HG02798 (cell line): ENCODE results near the gene F2RL3.
A peak's percentile ranks its signal among the peaks of the same experiment; 100 is the strongest.

Experiments
- ATAC-seq: cut with Tn5 transposase; IDR thresholded peaks from one replicate; pipeline ENCODE4 v1.9.1; 2021; ENCODE audit warnings: mild to moderate bottlenecking; ENCODE audit not compliant: unreplicated experiment, poor library complexity

The F2RL3 gene

DNA sequence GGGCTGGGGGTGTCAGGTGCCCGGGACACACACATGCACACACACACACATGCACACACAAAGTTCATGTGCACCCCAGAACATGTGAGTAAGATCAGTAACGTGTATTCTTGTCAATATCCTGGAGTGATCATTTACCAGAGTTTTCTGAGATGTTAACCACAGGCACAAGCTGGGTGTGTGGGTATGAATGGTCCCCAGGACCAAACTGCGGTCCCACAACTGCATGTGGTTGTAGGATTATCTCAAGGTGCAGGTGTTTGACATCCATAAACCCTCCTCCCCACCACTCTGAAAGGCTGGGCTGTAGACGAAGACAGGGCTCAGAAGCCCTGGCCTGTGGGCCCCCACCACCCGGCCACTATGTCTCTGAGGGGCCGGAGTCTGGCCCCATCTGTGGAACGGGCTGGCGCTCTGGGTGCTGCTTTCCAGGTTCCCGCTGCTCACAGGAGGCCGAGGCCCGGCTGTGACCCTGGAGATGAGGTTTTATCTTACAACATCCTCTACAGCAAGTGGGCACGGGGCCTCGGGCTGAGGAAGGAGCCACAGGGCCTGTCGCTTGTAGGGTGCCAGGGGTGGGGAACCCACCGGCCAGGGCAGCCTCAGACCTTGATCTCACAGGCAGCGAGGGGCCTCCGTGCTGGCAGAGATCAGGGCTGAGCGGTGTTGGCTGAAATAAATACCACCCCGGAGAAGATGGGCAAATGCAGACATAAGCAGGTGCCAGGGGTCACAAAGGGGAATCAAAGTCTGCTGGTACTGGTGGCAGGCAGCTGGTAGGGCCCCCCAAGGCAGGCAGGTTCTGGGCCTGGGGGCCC, 4.3 kb downstream of the F2RL3 start:
- no peak for ATAC-seq

DNA sequence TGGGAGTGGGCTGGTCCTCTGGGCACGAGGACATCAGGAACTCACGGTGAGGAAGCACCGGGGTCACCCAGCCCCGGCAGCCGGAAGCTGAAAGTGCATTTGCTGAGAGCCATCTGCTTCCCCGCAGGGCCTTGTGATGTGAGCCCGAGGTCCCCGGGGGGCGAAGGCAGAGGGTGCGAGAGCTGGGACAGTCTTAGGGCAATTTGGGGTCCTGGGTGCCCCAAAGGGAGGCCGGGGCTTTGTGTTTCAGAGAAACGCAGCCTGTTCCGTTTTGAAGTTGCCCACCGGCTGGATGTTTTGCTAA, 4.8 kb downstream of the F2RL3 start:
- ATAC-seq, result no peak

DNA sequence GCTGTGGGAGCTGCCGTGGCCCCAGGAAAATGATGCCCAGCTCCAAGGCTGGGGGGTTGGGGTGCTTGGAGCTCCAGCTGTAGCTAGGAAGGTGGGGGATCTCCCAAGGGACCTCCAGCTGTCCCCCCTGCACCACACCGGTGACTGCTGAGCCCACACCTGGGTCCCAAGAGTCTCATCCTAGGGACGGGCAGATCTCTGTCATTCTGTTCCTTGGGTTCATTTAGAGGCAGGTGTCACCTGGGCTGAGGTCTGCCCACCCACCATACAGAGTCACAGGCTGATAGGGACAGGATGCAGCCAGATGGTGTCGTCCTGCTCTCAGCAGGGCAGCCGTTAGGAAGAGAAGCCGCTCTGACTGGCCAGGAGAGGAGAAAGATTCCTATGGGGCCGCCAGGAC, 5.3 kb downstream of the F2RL3 start:
- ATAC-seq, result no peak

DNA sequence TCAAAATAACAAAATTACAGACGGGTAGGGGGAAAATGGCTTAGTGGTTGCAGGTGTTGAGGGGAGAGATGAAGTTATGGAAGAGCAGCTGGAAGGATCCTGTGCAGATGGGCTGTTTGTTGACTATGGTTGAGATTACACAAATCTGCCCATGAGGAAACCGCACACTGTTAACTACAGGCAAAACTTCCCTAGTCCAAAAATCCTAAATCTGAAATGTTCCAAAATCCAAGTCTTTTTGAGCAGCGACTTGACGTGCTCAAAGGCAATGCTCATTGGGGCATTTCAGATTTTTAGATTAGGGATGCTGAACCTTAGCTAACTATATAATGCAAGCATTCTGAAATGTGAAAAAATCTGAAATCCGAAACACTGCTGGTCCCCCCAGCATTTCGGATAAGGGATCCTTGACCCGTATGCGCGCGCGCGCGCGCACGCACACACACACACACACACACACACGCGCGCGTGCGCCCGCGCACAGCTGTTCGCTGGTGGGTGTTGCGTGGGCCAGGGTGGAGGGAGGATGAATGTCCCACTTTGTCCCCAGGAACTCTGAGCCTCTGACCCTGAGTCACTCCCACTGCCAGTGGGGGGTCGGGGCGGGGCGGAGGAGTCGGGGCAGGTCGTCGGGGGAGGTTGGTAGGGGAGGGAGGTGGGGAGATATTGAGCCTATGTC, 6.8 kb downstream of the F2RL3 start:
- ATAC-seq, result no peak

DNA sequence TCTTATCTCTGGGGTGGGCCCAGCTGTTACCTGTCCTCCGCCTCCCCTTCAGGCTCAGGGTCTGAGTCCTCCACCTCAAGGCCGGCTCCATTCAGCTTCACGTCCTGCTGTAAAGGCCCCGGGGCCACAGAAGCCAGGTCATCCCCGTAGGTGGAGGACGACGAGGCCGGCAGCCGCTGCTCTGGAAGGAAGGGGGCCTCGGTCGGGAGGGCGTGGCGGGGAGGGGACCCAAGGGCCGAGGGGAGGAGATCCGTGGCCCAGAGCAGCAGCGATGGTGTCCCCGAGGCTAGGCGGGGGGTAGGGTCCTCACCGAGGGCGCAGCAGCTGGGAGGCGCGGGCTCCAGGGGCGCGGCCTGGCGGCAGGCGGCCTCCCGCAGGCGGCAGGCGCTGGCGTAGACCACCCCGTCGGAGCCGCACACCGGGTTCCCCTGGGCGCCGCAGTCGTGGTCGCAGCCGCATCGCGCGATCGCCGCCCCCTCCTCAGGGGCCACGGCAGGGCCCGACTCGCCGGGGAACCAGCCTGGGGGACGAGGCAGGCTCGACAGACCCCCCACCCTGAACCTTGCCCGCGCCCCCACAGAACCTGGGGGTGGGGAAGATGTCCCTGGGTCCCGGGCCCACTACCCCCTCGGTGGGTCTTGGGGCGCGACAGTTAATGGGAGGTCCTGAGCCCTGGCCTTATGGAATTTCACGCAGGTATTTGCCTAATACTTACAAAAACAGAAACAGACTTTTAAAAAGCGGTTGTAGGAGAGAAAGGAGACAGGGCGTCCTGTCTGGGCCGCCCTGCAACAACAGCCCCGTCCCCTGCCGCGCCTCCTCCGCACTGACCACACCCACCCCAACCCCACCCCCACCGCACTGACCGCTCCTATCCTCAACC, 7.6 kb downstream of the F2RL3 start:
- peak; percentile 33 for ATAC-seq

DNA sequence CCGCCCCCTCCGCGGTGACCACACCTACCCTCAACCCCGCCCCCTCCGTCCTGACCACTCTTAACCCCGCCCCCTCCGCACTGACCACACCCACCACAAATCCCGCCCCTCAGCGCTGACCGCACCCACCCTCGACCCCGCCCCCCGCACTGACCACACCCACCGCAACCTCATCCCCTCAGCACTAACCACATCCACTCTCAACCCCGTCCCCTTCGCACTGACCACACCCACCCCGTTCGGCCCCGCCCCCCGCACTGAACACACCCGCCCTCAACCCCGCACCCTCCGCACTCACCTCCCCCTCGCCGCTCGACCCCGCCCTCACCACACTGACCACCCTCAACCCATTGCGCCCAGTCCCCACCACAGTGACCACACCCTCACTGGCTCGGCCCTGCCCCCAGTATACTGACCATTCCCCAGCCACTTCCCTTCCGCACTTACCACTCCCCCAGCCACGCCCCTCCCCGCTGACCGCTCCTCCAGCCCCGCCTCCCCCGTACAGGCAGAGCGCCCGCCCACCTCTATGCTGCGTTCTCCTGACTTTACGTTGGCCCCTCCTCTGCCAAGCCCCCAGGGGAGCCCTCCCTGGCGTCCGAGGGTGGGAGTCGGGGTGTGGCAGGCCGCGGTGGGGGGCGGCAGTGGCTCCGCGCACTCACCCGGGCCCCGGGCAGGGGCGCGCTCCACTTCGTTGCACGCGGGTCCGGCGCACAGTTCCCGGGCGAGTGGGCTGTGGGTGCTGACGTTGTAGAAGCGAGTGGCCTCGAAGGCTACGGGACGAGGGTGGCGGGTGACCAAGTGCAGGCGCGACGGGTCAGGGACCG, 8.4 kb downstream of the F2RL3 start:
- peak; percentile 63 for ATAC-seq

DNA sequence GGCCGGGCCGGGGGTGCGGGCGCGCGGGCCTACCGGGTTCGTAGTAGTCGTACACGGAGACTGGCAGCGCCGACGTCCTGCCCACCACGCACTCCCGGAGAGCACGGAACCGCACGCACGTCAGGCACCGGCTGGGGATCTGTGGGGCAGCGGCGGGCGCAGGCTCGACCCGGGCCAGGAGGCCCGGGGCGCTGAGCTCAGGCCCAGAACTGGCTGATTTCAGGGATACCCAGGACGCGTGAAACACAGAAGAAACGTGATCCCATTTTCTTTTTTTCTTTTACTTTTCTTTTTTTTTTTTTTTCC, 9.0 kb downstream of the F2RL3 start:
- ATAC-seq, result no peak

DNA sequence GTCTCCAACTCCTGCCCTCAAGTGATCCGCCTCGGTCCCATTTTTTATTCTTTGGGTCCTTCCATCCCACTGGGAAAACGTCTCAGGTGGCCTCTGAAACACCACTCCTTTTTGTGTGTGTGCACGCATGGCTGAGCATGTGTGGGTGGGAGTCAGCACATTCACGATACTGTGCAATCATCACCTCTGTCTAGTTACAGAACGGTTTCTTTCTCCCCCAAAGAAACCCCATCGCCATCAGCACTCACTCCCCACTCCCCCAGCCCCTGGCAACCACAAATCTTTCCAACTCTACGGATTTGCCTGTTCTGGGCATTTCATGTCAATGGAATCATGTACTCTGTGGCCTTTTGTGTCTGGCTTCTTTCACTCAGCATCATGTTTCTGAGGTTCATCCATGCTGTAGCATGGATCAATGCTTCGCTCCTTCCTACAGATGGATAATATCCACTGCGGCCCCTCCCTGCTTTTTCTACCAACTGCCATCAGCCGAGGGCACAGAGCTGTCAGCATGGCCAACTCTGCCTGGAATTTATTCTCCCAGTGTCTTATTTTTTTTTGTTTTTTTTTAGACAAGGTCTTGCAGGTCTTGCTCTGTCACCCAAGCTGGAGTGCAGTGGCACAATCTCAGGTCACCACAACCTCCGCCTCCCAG, 9.7 kb downstream of the F2RL3 start:
- ATAC-seq, result no peak

DNA sequence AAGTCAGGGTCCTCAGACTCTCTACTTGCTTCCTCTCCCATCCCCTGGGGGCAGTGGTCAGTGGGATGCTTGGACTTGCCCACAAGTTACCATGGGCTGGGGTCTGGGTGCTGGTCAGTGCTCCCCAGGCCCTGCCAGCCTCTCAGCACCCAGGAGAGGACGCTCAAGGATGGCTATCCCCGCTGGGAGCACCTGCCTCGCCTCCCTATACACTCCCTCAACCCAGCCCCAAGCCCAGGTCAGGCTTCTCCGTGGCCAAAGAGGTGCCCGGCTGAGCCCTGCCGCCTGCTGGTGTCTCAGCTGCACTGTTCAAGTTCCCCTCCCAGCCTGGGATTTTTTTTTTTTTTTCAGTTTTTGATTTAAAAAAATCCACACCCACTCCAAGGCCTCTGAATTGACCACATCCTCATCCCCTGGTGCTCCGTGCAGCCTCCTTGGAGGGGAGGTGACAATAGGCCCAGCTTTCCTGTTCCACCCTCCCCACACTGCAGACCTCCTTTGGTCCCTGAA, 10.8 kb downstream of the F2RL3 start:
- no peak for ATAC-seq

DNA sequence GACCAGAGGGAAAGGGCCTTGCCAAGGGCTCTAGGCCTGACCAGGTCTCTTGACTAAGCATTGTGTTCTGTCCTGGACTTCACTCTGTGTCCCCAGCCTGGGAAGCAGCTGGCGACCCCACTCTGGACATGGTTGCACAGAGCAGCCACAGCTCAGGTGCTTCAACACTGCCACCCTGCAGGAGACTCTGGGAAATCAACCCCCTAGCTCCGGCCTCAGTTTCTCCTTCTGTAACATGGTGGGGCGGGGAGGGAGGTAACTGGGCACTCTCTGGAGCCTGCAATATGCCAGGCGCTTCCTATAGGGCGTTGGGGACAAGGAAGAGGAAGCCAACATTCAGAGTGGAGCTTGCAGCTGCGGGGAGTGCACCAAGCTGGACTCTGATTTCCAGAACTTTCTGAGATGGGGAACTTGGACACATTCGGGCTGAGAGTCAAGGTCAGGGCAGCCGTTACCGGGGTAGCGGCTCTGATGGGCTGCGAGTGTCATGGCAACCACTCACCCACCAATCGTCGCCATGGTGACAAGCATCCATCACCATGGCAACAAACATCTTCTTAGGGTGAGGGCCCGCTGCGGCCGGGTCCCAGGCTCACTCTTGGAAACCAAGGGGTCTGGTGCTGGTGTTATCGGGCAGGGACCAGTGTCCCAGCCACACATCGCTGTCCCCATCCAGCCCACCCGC, 12.8 kb downstream of the F2RL3 start:
- ATAC-seq, result no peak

DNA sequence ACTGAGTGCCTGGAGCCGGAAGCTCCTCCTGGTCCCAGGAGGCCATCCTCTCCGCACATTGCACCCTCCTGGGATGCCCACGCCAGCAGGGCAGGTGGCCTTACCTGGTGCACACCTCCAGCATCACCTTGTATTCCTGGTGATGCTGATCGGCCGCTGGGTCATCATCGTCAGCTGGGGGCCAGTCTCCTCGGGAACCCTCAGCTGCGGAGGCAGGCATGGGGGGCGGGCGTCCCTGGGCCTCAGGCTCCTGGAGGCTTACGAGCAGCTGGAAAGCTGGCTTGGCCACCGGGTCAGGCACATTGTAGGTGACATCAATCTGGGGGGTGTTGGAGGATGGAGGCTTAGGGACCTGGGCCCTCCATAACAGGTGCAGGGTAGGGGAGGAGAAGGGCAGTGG, 13.7 kb downstream of the F2RL3 start:
- no peak for ATAC-seq

DNA sequence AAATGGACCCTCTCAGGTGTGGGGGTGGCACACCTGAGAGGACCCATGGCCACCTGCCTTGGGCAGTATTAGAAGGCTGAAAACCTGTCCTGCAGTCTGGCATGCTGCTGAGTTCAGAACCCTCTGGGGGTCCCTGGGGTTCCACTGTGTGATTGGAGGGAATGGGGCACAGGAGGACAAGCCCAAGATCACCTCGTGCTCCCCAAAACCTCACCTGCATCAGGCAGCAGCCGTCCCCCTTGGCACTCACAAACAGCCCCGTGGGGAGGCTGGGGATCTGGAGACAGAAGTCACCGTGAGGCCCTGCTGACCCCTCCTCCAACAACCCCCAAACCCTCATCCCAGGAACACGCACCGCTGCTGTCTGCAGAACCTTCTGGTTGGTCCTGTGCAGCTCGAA, 14.5 kb downstream of the F2RL3 start:
- ATAC-seq, result no peak

DNA sequence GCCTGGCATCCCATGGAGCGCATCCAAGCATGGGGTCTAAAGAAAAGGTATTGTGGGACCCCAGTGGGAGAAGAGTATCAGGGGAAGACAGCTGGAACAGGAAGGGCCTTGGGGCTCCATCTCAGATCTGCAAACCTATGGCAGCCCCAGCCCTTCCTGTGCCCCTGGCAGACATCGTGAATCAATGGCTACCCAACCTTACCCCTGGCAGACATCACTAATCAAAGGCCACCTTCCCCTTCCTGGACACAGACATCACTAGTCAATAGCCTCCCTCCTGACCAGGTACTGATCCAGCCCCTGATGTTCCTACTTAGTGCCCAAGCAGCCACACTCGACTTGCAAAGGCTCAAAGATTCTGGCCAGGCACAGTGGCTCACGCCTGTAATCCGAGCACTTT, 15.8 kb downstream of the F2RL3 start:
- no peak for ATAC-seq

DNA sequence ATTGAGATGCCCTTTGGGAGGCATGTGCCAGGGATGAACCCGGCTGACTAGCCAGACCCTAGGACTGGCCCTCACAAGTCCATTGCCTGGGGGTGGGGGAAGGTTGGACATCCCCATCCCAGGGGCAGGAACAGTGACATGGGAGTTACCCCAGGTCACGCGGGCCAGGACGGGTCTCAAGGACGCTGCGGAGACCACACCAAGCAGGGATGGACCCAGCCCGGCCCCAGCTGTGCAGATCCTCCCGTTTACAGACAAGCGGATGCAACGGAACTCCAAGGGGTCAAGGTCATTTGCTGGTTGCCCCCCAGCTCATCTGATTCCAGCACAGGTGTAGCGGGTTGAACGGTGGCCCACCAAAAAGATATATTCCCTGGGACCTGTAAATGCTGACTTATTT, 20.0 kb downstream of the F2RL3 start:
- no peak for ATAC-seq

DNA sequence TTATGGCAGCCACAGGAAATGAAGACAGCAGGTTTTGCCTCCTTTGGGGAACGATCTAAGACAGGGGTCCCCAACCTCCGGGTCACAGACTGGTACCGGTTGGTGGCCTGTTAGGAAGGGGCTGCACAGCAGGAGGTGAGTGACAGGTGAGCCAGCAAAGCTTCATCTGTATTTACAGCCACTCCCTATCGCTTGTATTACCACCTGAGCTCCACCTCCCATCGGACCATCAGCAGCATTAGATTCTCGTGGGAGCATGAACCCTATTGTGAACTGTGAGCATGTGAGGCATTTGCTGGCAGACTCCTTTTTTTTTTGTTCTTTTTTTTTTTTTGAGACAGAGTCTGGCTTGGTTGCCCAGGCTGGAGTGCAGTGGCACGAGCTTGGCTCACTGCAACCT, 22.2 kb downstream of the F2RL3 start:
- no peak for ATAC-seq

DNA sequence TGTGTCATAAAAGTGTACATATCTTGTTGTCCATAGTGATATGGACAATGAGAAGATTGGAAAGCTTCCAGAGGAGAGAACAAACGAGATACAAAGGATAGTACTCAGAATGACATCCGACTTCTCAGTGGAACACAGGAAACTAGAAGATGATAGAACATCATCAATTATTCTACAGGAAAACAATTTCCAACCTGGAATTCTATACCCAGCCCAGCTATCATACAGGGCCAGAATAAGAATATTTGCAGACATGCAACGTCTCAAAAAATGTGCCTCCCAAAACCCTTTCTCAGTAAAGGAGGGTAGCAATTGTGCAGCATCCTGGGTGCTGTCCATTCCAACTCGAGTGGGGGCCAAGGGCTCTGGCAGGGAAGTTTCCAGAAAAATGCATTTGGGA, 24.0 kb downstream of the F2RL3 start:
- no peak for ATAC-seq

DNA sequence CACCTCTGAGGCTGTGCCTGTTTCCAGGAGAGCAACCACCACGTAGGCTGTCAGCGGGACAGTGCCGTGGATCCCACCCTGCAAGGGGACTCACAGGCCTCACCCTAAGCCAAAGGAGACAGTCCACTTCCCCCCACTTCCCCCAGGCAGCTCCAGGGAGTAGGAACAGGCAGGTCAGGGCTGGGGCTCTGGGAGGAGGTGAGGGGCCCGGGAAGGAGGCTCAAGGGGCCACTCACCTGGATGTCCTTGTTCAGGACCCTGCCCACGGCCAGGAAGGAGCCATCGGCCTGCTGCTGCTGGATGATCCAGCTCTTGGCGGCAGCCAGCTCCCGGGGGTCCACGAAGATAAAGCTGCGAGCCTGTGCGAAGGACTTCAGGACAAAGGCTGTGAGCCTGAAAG, 25.6 kb downstream of the F2RL3 start:
- ATAC-seq, result no peak

DNA sequence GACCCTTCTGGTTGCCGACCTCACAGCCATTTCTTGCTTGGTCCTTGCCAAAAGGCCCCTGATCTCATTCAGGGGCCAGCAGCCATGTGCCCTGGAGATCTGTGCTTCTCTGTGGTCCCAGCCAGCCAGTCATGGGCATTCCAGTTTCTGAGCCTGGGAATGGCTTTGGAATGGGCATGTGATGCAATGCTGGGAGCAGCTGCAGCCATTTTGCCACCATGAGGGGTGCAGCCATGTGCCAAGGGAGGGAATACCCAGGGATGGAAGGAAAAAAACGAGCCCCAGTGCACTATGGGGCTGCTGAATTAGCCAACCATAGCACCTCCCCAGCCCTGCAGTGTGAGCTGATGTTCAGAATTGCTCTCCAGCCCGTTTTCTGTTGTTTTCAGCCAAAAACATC, 26.3 kb downstream of the F2RL3 start:
- no peak for ATAC-seq

DNA sequence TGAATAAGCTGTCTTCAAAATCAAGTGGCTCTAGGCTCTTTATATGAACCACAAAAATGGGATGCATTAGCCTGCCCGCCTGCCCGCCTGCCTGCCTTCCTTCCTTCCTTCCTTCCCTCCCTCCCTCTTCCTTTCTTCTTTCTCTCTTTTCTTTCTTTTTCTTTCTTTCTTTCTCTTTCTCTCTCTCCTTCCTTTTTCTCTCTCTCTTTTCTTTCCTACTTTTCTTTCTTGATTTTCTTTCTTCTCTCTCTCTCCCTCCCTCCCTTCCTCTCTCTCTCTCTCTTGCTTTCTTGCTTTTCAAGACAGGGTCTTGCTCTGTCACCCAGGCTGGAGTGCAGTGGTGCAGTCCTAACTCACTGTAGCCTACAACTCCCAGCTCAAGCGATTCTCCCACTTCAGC, 26.9 kb downstream of the F2RL3 start:
- no peak for ATAC-seq
